ENCODE data around the gene NCDN. TPM values are rescaled to one million over a fixed set of nuclear protein-coding genes. Genes with fewer than 3 reads are reported as not detected.

Gene NCDN
- total and polyA plus RNA-seq, 5 experiments from 2014 or later = 11.7 to 25.6 (median 18.1) TPM

DNA sequence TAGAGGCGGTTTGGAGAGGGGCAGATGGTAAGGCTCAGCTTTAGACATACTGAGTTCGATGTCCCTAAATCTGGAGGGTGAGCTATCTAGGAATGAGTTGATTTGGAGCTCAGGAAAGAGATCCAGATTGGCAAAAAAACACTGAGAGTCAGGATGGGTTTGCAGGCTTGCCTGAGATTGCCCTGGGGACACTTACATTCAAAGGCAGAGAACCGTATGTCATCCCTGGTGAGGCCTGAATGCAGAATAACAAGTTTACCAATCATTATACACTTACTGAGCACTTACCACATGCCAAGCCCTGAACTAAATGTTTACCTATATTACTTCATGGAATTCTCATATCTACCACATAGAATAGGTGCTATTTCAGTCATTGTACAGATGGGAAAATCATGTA, 43.0 kb downstream of the NCDN start:
- ATAC-seq (no peak), DNase-seq (no peak)
- Mint-ChIP-seq H3K9me3 (no peaks in the 10 kb centered on the region), H3K36me3 (peaks cover 0 to 56% (median 12%) of the 10 kb centered on the region in 3 donors), H3K4me3 (no peak overlapping the region), H3K27me3 (no peaks in the 10 kb centered on the region), H3K27ac (no peak overlapping the region), H3K4me1 (peaks cover 0 to 9% (median 1%) of the 10 kb centered on the region in 4 donors)
- POLR2A ChIA-PET = no interaction called here

DNA sequence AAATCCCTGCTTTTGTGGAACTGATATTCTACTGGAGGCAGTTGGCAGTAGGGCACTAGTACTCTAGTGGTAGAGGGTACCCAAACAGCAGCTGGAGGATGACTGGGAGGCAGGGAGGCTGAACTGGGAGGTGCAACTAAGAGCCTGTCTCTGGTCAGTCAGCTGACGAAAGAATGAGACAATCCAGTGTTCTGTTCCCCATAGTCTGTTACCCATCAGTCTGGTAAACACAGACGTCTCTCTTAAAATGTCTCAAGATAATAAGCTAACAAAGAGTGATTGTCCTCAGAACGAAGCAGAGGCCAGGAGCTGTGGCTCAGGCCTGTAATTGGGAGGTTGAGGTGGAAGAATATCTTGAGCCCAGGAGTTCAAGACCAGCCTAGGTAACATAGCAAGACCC, 45.9 kb downstream of the NCDN start:
- H3K27me3 Mint-ChIP-seq = no peaks in the 10 kb centered on the region
- POLR2A ChIA-PET = interaction anchor here (0.6 to 0.7 kb wide), 2 partner anchors 32 to 119 kb away, joined by 4 to 7 read pairs; no protein-coding TSS in a partner anchor
- ATAC-seq (no peak), DNase-seq (no peak)
- H3K4me3 Mint-ChIP-seq = no peak overlapping the region
- H3K4me1 Mint-ChIP-seq = peaks cover 6 to 15% (median 7%) of the 10 kb centered on the region in 4 donors
- H3K27ac Mint-ChIP-seq = peak overlapping the region in 1 of 10 donors; percentile 31
- H3K9me3 Mint-ChIP-seq = no peaks in the 10 kb centered on the region
- peaks cover 0 to 80% (median 23%) of the 10 kb centered on the region in 3 donors for H3K36me3 Mint-ChIP-seq

- Mint-ChIP-seq H3K27me3 (no peaks in the 10 kb centered on the region), H3K4me3 (no peak overlapping the region), H3K9me3 (no peaks in the 10 kb centered on the region), H3K27ac (no peak overlapping the region), H3K4me1 (peaks cover 6 to 15% (median 7%) of the 10 kb centered on the region in 4 donors), H3K36me3 (peaks cover 0 to 84% (median 25%) of the 10 kb centered on the region in 3 donors)
- POLR2A ChIA-PET = interaction anchor here (0.6 to 0.7 kb wide), 2 partner anchors 32 to 118 kb away, joined by 4 to 7 read pairs; no protein-coding TSS in a partner anchor
- DNase-seq = no peak
- no peak for ATAC-seq
Measured at GRCh38 chr1:35603941-35604340, 46.3 kb downstream of the NCDN start.

DNA sequence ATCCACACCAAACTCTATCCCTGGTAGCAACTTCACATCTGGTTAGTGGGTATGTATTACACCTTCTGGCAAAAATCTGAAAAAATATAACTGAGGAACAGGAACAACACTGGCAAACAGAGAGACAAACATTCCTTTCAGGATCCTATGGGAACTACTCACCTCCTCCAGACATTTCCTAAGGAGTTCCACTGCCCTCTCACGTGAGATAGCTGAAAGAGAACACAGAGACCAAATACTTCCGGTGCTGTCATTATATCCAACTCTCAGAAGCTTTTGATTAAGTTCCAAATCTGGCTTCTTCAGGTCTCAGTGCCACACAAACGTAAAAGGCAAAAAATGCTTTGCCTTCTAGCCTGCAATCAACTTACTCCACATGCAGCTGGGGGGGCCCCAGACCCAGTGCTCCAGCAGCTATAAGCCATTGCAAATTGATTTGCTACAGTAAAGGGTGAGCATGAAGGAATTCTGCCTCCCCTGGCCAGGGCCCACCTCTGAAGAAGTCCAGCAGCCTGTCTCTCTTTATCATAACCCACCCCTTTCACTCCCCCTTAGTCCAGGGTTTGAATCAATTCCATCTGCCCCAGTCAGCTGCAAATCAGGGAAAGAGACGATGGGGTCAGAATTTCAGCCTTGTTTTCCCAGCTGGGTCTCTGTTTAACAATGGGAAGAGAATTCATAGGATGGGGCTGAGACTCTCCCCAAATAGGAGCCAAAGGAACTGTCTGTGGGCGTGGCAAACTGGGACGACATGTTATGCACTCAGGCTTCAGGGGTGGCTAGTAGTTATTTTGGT, 47.7 kb downstream of the NCDN start:
- Mint-ChIP-seq H3K4me1 (peaks cover 6 to 15% (median 7%) of the 10 kb centered on the region in 4 donors), H3K4me3 (no peak overlapping the region), H3K36me3 (peaks cover 0 to 86% (median 28%) of the 10 kb centered on the region in 3 donors), H3K27ac (peak overlapping the region in 3 of 10 donors; percentile 28 to 76 (median 30)), H3K27me3 (no peaks in the 10 kb centered on the region), H3K9me3 (no peaks in the 10 kb centered on the region)
- POLR2A ChIA-PET = no interaction called here
- DNase-seq (no peak), ATAC-seq (no peak)

DNA sequence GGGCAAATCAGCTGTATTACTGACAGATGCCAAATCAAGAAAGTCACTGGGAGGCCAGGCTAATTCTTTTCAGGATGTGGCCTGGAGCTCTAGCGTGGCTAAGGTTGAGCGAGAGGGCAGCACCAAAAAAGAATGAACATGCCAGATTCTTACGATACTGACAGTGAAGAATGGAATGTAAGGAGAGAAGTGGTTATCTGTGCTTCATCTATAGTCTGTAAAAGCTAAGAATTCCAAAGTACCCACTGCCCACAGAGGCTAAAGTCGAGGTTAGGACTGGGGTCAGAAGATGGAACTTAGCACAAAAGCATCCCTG, 48.2 kb downstream of the NCDN start:
- Mint-ChIP-seq H3K27me3 (no peaks in the 10 kb centered on the region), H3K36me3 (peaks cover 0 to 83% (median 28%) of the 10 kb centered on the region in 3 donors), H3K27ac (peak overlapping the region in 4 of 10 donors; percentile 24 to 76 (median 29)), H3K4me3 (no peak overlapping the region), H3K9me3 (no peaks in the 10 kb centered on the region), H3K4me1 (peaks cover 6 to 15% (median 7%) of the 10 kb centered on the region in 4 donors)
- DNase-seq (no peak), ATAC-seq (no peak)
- POLR2A ChIA-PET = no interaction called here

- peaks cover 0 to 75% (median 16%) of the 10 kb centered on the region in 3 donors for H3K36me3 Mint-ChIP-seq
- H3K4me1 Mint-ChIP-seq = peaks cover 9 to 17% (median 13%) of the 10 kb centered on the region in 4 donors
- ATAC-seq (no peak), DNase-seq (no peak)
- H3K4me3 Mint-ChIP-seq = no peak overlapping the region
- no peaks in the 10 kb centered on the region for H3K9me3 Mint-ChIP-seq
- peak overlapping the region in 1 of 10 donors; percentile 48 for H3K27ac Mint-ChIP-seq
- H3K27me3 Mint-ChIP-seq = no peaks in the 10 kb centered on the region
- POLR2A ChIA-PET = no interaction called here
Measured at GRCh38 chr1:35611655-35612054, 54.1 kb downstream of the NCDN start.

- DNase-seq = no peak
- Mint-ChIP-seq H3K27ac (peak overlapping the region in 3 of 10 donors; percentile 16 to 61 (median 49)), H3K9me3 (no peaks in the 10 kb centered on the region), H3K36me3 (peaks cover 0 to 70% (median 0%) of the 10 kb centered on the region in 3 donors), H3K4me3 (peak overlapping the region in 1 of 10 donors; percentile 4), H3K27me3 (no peaks in the 10 kb centered on the region), H3K4me1 (peaks cover 7 to 32% (median 13%) of the 10 kb centered on the region in 4 donors)
- no peak for ATAC-seq
- POLR2A ChIA-PET = interaction anchor here (0.6 kb wide), 1 partner anchor 107 kb away, joined by 3 read pairs; no protein-coding TSS in a partner anchor
Measured at GRCh38 chr1:35615440-35615839, 57.8 kb downstream of the NCDN start.

Other genes with a start within 250 kb of the NCDN start
- gene KIAA0319L, start 396 bp upstream of the NCDN start, total RNA-seq = 10 to 100 TPM; 70.9 to 71.1 TPM
- 10 to 100 TPM; 16.0 to 25.2 (median 21.9) TPM for gene KIAA0319L, start 396 bp upstream of the NCDN start, polyA plus RNA-seq
- 1 to 10 TPM; 2.6 to 3.2 TPM for gene TFAP2E, start 15.5 kb downstream of the NCDN start, total RNA-seq
- gene TFAP2E, start 15.5 kb downstream of the NCDN start, polyA plus RNA-seq = under 1 TPM; 0.20 to 0.59 (median 0.40) TPM
- gene PSMB2, start 83.7 kb downstream of the NCDN start, total RNA-seq = 10 to 100 TPM; 26.1 to 27.5 TPM
- gene PSMB2, start 83.7 kb downstream of the NCDN start, polyA plus RNA-seq = 10 to 100 TPM; 60.3 to 72.5 (median 65.6) TPM
- 1 to 10 TPM; 4.6 to 4.7 TPM for gene C1orf216, start 161.1 kb downstream of the NCDN start, total RNA-seq
- 1 to 10 TPM; 3.8 to 8.1 (median 6.0) TPM for gene C1orf216, start 161.1 kb downstream of the NCDN start, polyA plus RNA-seq
- under 1 TPM; 0.16 to 0.49 TPM for gene CLSPN, start 212.2 kb downstream of the NCDN start, total RNA-seq
- gene CLSPN, start 212.2 kb downstream of the NCDN start, polyA plus RNA-seq = under 1 TPM in 2 of 3 donors, not detected in 1; 0.05 TPM